Hematopoietic multipotent progenitor cell treated with erythropoietin and hydrocortisone succinate and interleukin-3 and kit ligand, for 8 days (in vitro differentiated cells): ENCODE results near the gene TREX2.

ENCODE experiments used
- DNase-seq: peaks from one replicate; pipeline ENCODE4 v3.0.0-alpha.2; 2015

The TREX2 gene

GRCh38 chrX:153475271-153475670 is 29.4 kb upstream of the TREX2 start:
- no peak for DNase-seq

DNA sequence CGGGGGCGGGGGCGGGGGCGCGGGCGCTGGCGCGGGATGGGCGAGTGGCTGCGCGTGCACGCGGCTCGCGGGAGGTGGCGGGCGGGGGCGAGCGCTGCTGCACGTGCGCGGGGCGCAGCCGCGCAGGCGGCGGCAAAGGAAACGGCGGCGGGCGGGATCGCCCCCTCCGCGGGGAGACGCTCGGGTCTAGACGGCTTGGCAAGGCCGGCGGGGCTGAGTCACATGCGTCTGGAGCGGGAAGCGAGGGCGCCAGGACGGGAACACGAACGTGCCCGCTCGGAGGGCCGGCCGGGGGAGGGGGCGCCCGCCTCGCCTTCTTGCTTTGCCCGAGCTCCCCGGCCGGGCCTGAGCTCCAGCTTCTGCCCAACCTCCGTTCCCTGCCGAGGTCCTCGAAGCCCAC is 28.9 kb upstream of the TREX2 start:
- peak; percentile 1 for DNase-seq

GRCh38 chrX:153474266-153474665 is 28.4 kb upstream of the TREX2 start:
- no peak for DNase-seq

DNA sequence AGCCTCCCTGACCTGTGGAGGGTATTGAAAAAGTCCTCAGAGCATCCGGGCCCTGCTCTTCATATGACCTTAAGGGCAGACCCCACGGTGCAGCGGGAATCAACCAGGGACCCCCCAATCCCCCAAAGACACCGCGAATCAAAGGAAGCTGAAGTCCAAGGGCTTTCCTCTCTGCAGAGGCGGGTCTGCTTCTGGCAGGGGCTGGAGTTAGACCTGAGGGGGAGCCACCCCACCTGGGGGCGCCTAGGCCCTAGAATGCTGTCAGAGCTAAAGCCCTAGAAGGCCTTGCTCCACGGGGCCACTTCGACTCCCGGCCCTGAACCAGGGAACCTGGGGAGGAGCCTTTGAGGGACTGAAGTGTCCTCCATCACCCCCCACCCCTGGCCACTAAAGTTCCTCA is 27.3 kb upstream of the TREX2 start:
- no peak for DNase-seq

DNA sequence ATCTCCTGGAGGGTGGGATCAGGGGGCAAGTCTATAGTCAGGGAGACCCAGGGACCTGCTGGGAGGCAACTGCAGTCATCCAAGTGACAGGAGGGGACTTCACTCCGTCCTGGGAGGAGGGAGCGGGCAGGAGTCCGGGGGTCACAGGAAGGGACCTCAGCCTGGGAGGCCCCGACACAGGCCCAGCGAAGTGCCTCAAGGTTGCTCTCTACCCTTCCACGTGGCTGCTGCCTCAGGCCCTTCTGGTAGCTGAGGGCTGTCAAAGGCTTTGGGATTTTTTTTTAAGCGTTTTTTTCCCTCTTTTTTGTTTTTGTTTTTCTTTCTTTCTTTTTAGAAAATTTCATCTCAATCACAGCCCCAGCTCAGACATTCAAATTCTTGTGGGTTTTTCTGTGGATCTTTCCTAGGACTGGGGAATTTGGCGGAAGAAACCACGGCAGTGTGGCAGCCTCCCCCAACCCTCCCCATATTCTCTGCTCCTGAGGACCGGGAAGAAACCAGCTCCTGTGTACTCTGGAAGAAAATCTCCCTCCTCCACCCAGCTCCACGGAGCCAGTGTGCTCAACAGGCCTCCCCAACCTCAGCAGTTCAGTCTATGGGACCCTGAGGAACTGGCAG is 25.9 kb upstream of the TREX2 start:
- DNase-seq = no peak

- DNase-seq = peak; percentile 84
These were observed 24.8 kb upstream of the TREX2 start, which contains the start of gene HAUS7 for GRCh38 chrX:153470411-153471363. Gene HAUS7 (minus strand): TSS chrX:153470576. CDS start chrX:153470557, 19 bp downstream.

- peak; percentile 47 for DNase-seq
These were observed 24.1 kb upstream of the TREX2 start for GRCh38 chrX:153469811-153470410.

GRCh38 chrX:153468008-153468580 is 22.2 kb upstream of the TREX2 start:
- DNase-seq = no peak

- no peak for DNase-seq
These were observed 20.0 kb upstream of the TREX2 start for GRCh38 chrX:153465691-153466380.

GRCh38 chrX:153464116-153464515 is 18.3 kb upstream of the TREX2 start:
- DNase-seq = no peak

DNA sequence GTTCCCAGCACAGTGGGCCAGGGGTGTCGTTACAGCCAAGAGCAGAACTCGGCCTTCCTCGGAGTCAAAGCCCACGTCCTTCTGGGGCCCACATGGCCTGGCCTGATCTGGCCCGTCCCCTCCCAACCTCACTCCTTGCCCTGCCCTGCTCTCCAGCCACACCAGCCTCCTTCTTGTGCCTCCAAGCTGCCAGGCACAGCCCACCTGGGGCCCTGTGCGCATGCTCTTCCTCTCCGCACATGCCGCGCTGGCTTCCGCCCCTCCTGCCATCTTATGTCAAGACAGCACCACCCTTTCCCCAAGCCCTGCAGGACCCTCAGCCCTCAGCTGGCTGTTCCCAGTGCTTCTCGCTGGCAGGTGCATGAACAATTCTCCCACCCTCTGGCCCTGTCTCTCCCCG is 17.7 kb upstream of the TREX2 start:
- DNase-seq = no peak

GRCh38 chrX:153463031-153463430 is 17.2 kb upstream of the TREX2 start:
- no peak for DNase-seq

- DNase-seq = no peak
These were observed 16.4 kb upstream of the TREX2 start for GRCh38 chrX:153462291-153462690.

- peak; percentile 49 for DNase-seq
These were observed 15.0 kb upstream of the TREX2 start for GRCh38 chrX:153460826-153461225.

DNA sequence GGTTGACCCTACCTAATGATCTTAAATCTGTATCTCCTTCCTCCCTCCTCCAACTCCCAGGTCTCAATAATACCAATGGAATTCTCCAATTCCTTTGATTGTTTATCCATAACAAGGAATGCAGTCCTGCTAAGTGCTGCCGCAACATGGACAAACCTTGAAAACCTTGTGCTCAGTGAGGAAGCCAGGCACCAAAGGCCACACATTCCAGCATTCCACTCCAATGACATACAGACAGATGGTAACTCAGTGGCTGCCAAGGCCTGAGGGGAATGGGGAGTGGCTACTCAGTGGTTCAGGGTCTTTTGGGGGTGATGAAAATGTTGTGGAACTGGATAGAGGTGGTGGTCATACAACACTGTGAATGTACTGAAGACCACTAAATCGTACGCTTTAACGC is 14.1 kb upstream of the TREX2 start:
- no peak for DNase-seq

- no peak for DNase-seq
These were observed 12.6 kb upstream of the TREX2 start for GRCh38 chrX:153458476-153458875.

DNA sequence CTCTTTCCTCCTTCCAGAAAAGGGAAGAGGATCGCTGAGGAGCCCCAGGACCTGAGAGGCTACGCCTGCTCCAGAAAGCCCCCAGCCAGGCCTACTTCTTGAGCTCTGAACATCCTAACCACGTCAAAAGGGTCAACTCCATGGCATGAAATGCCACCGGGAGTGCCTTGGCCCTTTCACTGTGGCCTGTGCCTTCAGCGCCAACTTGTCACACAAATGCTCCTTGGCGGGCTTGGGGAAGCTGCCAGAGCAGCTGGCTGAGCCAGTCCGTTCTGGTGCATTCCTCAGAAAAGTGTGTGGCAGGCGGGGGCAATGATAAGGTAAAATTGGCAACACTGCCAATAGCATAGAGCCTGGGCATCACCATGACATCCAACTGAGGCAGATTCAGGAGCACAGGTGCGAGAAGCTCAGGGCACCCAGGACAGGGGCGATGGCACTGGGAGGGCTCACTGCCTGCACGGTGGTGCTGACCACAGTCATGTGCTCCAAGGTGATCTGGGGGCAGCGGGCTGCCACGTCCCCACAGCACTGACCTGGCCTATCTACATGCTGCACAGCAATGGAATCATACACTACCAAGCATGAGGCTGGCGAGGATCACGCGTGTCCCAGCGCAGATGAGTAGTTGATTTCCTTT is 12.1 kb upstream of the TREX2 start:
- no peak for DNase-seq

DNA sequence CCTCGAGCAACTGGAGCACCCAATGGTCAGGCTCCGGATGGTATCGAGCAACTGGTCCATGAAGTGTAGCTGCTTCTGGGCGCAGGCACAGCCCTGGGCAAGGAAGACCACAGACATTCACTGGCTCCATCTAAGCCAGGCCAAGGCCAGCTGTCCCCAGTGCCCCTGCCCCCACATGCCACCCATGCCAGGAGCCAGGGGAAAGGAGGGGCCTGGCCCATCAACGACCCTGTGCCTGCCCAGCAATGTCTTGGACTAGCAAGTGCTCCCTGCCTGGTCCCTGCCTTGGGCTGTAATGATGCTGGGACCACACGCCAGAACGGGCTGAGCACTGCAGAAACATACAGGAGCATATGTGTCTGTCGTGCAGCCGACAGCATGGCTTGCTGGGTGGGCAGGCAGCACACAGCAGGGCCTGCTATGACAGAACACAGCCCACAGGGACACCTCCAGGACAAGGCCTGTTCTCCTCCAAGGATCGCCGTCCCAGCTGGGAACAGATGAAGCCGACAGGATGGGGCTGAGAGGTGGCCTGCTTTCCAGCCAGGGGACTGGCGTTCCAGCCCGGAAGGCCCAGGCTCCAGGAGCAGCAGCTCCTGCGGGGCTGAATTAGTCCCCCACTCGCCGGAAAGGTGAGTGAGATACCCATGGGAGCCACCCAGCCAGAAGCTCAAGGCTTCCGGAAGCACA is 11.4 kb upstream of the TREX2 start:
- DNase-seq = no peak

DNA sequence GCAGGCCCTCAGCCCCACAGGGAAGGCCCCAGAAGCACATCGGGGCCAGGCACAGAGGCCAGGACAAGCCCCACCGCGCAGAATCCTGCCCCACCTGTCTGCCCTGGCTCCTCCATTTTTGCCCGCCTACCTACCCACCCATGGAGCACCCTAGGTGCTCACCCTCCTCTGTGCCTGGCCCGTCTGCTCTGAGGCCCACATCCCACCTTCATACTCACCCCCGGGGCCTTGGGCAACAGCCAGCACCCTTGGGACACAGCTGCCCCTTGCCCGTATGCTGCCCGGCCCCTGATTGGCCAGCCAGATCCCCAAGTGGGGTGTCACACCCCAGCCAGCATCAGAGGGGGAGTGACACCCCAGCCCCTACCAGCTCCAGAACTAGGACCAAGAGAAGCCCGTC is 10.8 kb upstream of the TREX2 start:
- no peak for DNase-seq

DNA sequence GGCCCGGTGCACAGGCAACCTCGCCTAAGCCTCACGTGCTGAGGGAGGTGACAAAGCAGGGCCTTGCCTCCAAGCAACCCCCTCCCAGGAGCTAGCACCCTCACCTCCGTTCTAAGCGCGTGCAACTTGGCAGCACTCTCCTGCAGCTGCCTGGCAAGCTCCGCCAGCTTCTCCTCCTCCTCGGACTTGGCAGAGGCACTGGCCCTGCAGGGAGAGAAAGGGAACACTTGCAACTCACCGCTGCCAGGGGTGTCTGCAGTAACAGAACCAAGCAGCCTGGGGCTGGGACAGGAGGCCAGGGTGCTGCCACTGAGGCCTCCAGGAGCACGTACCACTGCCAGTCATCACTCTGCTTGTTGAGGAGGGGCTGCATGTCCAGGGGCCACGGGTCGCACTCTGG is 10.3 kb upstream of the TREX2 start:
- no peak for DNase-seq

DNA sequence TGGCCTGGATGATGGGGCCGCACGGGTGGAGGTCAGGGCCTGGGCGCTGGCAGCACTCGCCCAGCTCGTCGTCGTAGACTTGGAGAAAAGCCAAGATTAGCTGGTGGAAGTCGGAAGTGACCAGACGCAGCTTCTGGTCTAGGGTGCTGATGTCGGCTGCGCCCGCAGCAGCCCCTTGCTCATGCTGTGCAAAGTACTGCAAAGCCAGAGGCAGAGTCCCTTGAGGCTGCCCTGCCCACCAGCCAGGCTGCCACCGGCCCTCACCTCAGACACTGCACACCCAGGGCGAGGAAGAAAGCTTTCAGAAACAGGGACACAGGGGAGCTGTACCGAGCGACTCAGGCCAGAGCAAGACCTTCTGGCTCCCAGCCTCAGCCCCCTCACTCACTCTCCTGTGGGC is 9.7 kb upstream of the TREX2 start:
- no peak for DNase-seq
